PFSK-1 (cell line): Measurements from ENCODE around the gene BOD1L2.

Experiments
- FOXP2 ChIP-seq: optimal IDR thresholded peaks from 2 replicates; pipeline ENCODE3; 2011; ENCODE audit warnings: borderline replicate concordance, control low read depth, inconsistent platforms; ENCODE audit not compliant: insufficient read depth; ENCODE audit errors: extremely low read length, extremely low read depth
- POLR2AphosphoS5 ChIP-seq: IDR thresholded peaks from 2 replicates; pipeline ENCODE4 v1.6.1; 2012; ENCODE audit warnings: low read depth, mild to moderate bottlenecking, control low read depth, low read length, moderate library complexity
- REST ChIP-seq, 2 experiments: IDR thresholded peaks; 2 replicates each; pipeline versions ENCODE4 v1.6.1 to v1.8.0; 2011 to 2012; ENCODE audit warnings: low read depth in 2 of 2, low read length in 2 of 2, control low read depth in 1 of 2, inconsistent platforms in 1 of 2, mild to moderate bottlenecking in 1 of 2, moderate library complexity in 1 of 2; ENCODE audit not compliant: insufficient read depth in 1 of 2
- SIN3A ChIP-seq: IDR thresholded peaks from 2 replicates; pipeline ENCODE4 v1.6.1; 2012; ENCODE audit warnings: mild to moderate bottlenecking, low read length, moderate library complexity, borderline replicate concordance; ENCODE audit not compliant: insufficient read depth
- TAF1 ChIP-seq: IDR thresholded peaks from 2 replicates; pipeline ENCODE4 v1.6.1; 2012; ENCODE audit warnings: low read length, control low read depth, borderline replicate concordance; ENCODE audit not compliant: insufficient read depth

The BOD1L2 gene

GRCh38 chr18:57188851-57189557 lies 42.1 kb downstream of the BOD1L2 start:
- TF ChIP-seq TAF1 (no peak), FOXP2 (no peak), POLR2AphosphoS5 (no peak), REST (IDR thresholded peaks at IDR 0.05; ENCODE audit: insufficient read depth in 1 of 2, low read depth in 2 of 2, low read length in 2 of 2) (no peak), SIN3A (no peak)

- TF ChIP-seq SIN3A (no peak), POLR2AphosphoS5 (no peak), REST (IDR thresholded peaks at IDR 0.05; ENCODE audit: insufficient read depth in 1 of 2, low read depth in 2 of 2, low read length in 2 of 2) (no peak), FOXP2 (no peak), TAF1 (no peak)
These were observed 43.1 kb downstream of the BOD1L2 start for GRCh38 chr18:57190026-57190425.

- TF ChIP-seq SIN3A (no peak), FOXP2 (no peak), POLR2AphosphoS5 (no peak), TAF1 (no peak), REST (IDR thresholded peaks at IDR 0.05; ENCODE audit: insufficient read depth in 1 of 2, low read depth in 2 of 2, low read length in 2 of 2) (no peak)
These were observed 47.2 kb downstream of the BOD1L2 start for GRCh38 chr18:57194070-57194469.

GRCh38 chr18:57194622-57195021 lies 47.7 kb downstream of the BOD1L2 start:
- TF ChIP-seq SIN3A (no peak), FOXP2 (no peak), TAF1 (no peak), POLR2AphosphoS5 (no peak), REST (IDR thresholded peaks at IDR 0.05; ENCODE audit: insufficient read depth in 1 of 2, low read depth in 2 of 2, low read length in 2 of 2) (no peak)

- no peak for TF ChIP-seq POLR2AphosphoS5
- no peak for TF ChIP-seq SIN3A
- TF ChIP-seq FOXP2, result no peak
- TF ChIP-seq TAF1, result no peak
- TF ChIP-seq REST (IDR thresholded peaks at IDR 0.05; ENCODE audit: insufficient read depth in 1 of 2, low read depth in 2 of 2, low read length in 2 of 2), result no peak
These were observed 48.5 kb downstream of the BOD1L2 start for GRCh38 chr18:57195341-57195740.
